ENCODE data around the gene SAMD8. TPM values are rescaled to one million over a fixed set of nuclear protein-coding genes. Genes with fewer than 3 reads are reported as not detected.
"Not testable (repeated sequence)": the region's sequence is repeated elsewhere in the genome, so short reads cannot be mapped to it uniquely, and the experiment has no call there.

The SAMD8 gene
- total RNA-seq, 2 donors from 2014 or later: 19.8 to 42.0 TPM

DNA sequence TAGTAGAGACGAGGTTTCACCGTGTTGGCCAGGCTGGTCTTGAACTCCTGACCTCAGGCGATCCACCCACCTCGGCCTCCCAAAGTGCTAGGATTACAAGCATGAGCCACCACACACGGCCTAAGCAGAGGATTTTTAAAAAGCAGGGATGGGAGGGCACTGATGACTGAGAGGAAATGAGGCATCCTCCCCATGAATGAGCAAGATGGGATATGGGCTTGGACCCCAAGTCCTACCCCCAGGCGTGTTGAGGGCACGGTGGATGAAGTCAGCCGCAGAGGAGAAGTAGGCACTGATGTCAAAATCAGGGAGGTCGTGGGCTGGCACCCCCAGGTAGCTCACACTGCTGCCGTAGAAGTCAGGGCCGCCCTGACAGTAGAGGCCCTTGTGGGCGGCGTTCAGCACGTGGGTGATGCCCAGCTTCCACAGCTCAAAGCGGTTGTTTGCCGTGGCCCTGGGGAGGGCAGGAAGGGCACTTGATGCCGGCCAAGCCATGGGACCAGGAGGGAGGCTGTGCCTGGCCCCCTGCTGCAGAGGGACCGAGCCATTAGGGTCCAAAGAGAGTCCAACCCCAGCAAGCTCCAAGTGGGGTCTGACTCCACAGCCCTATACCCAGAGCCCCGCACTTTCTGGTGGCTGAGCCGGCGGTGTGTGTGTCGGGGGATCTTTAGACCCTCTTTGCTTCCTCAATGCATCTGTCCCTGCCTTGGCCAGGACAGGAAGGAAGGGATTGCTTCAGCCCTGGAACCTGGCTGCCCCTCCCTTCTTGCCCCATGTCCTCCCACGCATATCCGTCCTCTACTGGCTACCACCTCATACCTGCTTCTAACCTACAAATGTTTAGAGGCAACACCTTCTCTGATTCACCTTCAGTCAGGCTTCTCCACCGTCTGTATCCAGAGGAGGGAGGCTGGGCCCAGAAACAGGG is 3.4 kb upstream of the SAMD8 start:
- H3K4me1 Mint-ChIP-seq: peaks cover 26% of the 10 kb centered on the region
- no peaks in the 10 kb centered on the region for H3K9me3 Mint-ChIP-seq
- peaks cover 15% of the 10 kb centered on the region for H3K36me3 Mint-ChIP-seq (ENCODE audit: low read depth)
- no peak for ATAC-seq (replicated peaks)
- H3K27me3 Mint-ChIP-seq: no peaks in the 10 kb centered on the region
- H3K4me3 Mint-ChIP-seq: no peak overlapping the region
- H3K27ac Mint-ChIP-seq: no peak overlapping the region

DNA sequence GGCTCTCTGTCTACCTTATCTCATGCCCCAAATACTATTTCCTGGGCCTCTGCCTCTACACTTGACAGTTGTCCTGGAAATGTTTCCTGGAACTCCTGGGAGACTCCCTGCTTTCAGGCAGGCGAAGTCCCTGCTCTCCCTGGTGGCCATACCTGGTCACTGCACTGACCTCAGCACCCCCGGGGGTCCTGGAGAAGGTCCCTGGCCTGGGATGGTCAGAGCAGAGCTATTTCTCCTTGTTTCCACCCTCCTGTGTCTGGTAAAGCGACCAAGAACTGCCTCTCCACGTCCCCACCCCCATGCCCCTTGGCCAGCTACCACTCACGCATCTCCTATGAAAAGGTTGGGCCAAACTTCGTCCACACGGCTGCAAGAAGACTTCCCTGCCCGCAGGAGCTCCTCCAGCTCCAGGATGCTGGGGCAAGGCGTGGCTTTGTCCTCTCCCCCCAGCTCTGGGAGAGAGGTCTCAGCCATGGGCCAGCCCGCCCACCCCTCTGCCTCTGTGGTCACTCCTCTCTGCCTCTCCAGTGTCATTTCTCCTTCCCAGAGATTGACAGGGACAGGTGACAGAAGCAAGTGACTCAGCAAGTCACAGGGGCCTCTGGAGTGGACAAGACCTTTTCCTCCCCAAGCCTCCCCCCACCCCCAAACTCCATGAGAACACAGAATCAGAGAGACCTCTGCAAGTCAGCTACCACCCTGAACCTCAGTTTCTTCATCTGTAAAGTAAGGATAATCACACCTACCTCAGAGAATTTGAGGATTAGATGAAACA is 2.6 kb upstream of the SAMD8 start:
- Mint-ChIP-seq H3K36me3 (ENCODE audit: low read depth) (peaks cover 23% of the 10 kb centered on the region), H3K4me1 (peaks cover 26% of the 10 kb centered on the region), H3K27me3 (no peaks in the 10 kb centered on the region), H3K4me3 (peak overlapping the region; percentile 98), H3K27ac (peak overlapping the region; percentile 99), H3K9me3 (no peaks in the 10 kb centered on the region)
- ATAC-seq (replicated peaks): no peak

GRCh38 chr10:75109459-75109778 is 2.0 kb upstream of the SAMD8 start:
- Mint-ChIP-seq H3K36me3 (ENCODE audit: low read depth) (peaks cover 27% of the 10 kb centered on the region), H3K4me3 (peak overlapping the region; percentile 98), H3K27me3 (no peaks in the 10 kb centered on the region), H3K4me1 (peaks cover 27% of the 10 kb centered on the region), H3K9me3 (no peaks in the 10 kb centered on the region), H3K27ac (peak overlapping the region; percentile 99)
- ATAC-seq (replicated peaks): no peak

GRCh38 chr10:75110006-75110632 is 1.3 kb upstream of the SAMD8 start:
- Mint-ChIP-seq H3K9me3 (no peaks in the 10 kb centered on the region), H3K27ac (peak overlapping the region; percentile 99), H3K27me3 (no peaks in the 10 kb centered on the region), H3K36me3 (ENCODE audit: low read depth) (peaks cover 34% of the 10 kb centered on the region), H3K4me3 (peak overlapping the region; percentile 98), H3K4me1 (peaks cover 31% of the 10 kb centered on the region)
- ATAC-seq (replicated peaks): no peak

GRCh38 chr10:75111907-75112679 is 637 bp downstream of the SAMD8 start:
- H3K27me3 Mint-ChIP-seq: no peaks in the 10 kb centered on the region
- peak overlapping the region; percentile 98 for H3K4me3 Mint-ChIP-seq
- no peaks in the 10 kb centered on the region for H3K9me3 Mint-ChIP-seq
- peaks cover 31% of the 10 kb centered on the region for H3K4me1 Mint-ChIP-seq
- H3K27ac Mint-ChIP-seq: peak overlapping the region; percentile 99
- peaks cover 34% of the 10 kb centered on the region for H3K36me3 Mint-ChIP-seq (ENCODE audit: low read depth)
- ATAC-seq (replicated peaks): peak; percentile 49

DNA sequence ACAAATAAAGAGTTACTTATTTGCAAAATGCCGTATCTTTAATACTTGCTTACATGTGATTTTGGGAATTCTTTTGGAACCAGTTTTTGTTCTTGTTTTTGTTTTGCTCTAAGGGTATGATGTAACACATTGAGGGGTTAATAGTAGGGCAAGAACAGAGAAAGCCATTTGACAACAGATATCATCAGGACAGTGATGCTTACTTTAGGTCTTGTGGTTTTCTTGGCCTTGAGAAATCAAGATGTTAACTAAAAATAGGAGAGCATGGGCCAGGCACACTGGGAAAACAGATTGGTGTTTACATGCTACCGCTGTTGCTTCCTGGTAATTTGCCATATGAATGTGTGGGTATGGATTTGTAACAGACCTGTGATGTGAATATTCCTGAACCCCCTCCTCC is 3.7 kb downstream of the SAMD8 start:
- H3K27ac Mint-ChIP-seq: peak overlapping the region; percentile 44
- H3K27me3 Mint-ChIP-seq: no peaks in the 10 kb centered on the region
- no peak for ATAC-seq (replicated peaks)
- H3K4me3 Mint-ChIP-seq: peak overlapping the region; percentile 98
- peaks cover 34% of the 10 kb centered on the region for H3K36me3 Mint-ChIP-seq (ENCODE audit: low read depth)
- peaks cover 22% of the 10 kb centered on the region for H3K4me1 Mint-ChIP-seq
- H3K9me3 Mint-ChIP-seq: no peaks in the 10 kb centered on the region

- H3K9me3 Mint-ChIP-seq; ATAC-seq (replicated peaks); H3K27me3 Mint-ChIP-seq: not testable (repeated sequence)
- Mint-ChIP-seq H3K36me3 (ENCODE audit: low read depth) (peaks cover 28% of the 10 kb centered on the region), H3K4me3 (peak overlapping the region; percentile 28), H3K27ac (peak overlapping the region; percentile 72), H3K4me1 (peaks cover 16% of the 10 kb centered on the region)
Observed at GRCh38 chr10:75116941-75117775, 5.7 kb downstream of the SAMD8 start.

DNA sequence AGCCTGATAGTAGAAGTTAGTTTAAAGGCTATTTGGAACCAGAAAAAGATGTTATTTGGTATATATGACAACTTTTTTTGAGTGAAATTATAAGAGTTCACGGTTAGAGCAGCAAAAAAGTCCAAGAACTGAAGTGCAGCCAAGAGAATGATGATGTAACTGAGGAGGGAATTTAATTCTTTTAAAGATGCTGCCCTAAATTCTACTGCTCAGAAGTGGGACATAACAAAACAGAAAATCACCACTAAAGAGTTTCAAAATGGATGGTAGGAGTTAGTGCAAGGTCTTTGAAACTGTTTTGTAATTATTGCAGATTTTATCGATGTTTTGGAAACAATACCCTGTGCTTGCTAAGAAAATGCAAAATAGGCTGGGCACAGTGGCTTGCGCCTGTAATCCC is 6.5 kb downstream of the SAMD8 start:
- Mint-ChIP-seq H3K4me1 (peaks cover 11% of the 10 kb centered on the region), H3K36me3 (ENCODE audit: low read depth) (peaks cover 19% of the 10 kb centered on the region), H3K4me3 (peak overlapping the region; percentile 28), H3K27ac (peak overlapping the region; percentile 72), H3K9me3 (no peaks in the 10 kb centered on the region), H3K27me3 (no peaks in the 10 kb centered on the region)
- peak; percentile 49 for ATAC-seq (replicated peaks)

DNA sequence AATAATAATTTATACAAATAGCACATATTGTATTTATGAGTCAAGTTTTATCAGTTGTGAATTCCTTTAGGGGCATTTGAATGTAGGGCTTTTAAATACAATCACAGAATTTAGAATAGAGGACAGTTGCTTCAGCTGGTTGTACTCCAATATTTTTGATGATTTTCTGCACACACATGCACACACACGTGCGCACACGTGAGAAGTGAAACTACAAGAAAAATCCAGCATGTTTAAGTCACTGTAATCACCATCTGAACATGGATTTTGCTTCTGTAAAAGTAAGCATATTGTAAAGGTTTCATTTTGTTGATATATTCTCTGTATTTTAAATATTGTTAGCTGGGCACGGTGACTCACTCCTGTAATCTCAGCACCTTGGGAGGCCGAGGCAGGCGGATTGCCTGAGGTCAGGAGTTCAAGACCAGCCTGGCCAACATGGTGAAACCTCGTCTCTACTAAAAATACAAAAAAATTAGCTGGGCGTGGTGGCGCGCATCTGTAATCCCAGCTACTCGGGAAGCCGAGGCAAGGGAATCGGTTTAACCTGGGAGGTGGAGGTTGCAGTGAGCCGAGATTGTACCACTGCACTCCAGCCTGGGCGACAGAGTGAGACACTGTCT is 8.1 kb downstream of the SAMD8 start:
- H3K9me3 Mint-ChIP-seq: not testable (repeated sequence)

DNA sequence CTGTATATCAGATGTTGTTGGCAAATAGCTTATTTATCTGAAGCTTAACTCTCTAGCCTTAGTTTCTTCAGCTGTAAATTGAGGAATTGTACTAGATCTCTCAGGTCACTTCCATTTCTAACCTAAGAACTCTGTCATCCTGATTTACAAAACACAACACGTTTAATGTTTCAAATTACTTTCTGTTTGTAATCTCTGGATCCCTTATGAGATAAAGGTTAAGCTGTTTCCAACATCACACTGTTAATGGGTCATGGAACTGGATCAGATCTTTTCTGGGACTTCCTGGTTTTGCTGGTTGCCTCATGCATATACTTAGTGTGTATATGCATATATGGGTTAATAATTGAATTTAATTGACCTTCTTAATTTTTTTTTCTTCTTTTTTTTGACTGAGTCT is 9.9 kb downstream of the SAMD8 start:
- Mint-ChIP-seq H3K27me3 (no peaks in the 10 kb centered on the region), H3K4me1 (peaks cover 6% of the 10 kb centered on the region), H3K4me3 (no peak overlapping the region), H3K36me3 (ENCODE audit: low read depth) (peaks cover 30% of the 10 kb centered on the region), H3K9me3 (no peaks in the 10 kb centered on the region), H3K27ac (no peak overlapping the region)
- no peak for ATAC-seq (replicated peaks)

More for the DNA sequence above, 8.1 kb downstream of the SAMD8 start:
- H3K36me3 Mint-ChIP-seq (ENCODE audit: low read depth): peaks cover 21% of the 10 kb centered on the region
- H3K27ac Mint-ChIP-seq; H3K4me3 Mint-ChIP-seq; H3K4me1 Mint-ChIP-seq; ATAC-seq (replicated peaks); H3K27me3 Mint-ChIP-seq: not testable (repeated sequence)

DNA sequence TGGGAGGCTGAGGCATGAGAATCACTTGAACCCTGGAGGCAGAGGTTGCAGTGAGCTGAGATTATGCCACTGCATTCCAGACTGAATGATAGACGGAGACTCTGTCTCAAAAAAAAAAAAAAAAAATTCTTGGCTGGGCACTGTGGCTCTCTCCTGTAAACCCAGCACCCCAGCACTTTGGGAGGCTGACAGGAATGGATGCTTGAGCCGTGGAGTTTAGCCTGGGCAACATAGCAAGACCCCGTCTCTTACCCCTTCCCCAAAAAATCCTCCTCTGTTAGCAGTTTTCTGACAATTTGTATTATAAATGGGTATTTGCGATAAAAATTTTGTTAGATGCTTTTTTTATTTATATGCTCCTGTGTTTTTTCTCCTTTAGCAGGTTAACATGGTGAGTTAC is 11.0 kb downstream of the SAMD8 start:
- peaks cover 35% of the 10 kb centered on the region for H3K36me3 Mint-ChIP-seq (ENCODE audit: low read depth)
- no peaks in the 10 kb centered on the region for H3K9me3 Mint-ChIP-seq
- H3K4me3 Mint-ChIP-seq: no peak overlapping the region
- H3K27me3 Mint-ChIP-seq: no peaks in the 10 kb centered on the region
- ATAC-seq (replicated peaks): no peak
- H3K27ac Mint-ChIP-seq: no peak overlapping the region
- H3K4me1 Mint-ChIP-seq: peaks cover 6% of the 10 kb centered on the region

- H3K27ac Mint-ChIP-seq: no peak overlapping the region
- peaks cover 37% of the 10 kb centered on the region for H3K36me3 Mint-ChIP-seq (ENCODE audit: low read depth)
- no peak overlapping the region for H3K4me3 Mint-ChIP-seq
- H3K9me3 Mint-ChIP-seq: no peaks in the 10 kb centered on the region
- no peaks in the 10 kb centered on the region for H3K27me3 Mint-ChIP-seq
- ATAC-seq (replicated peaks): no peak
- H3K4me1 Mint-ChIP-seq: no peaks in the 10 kb centered on the region
Observed at GRCh38 chr10:75123088-75123682, 11.7 kb downstream of the SAMD8 start.

GRCh38 chr10:75126277-75126676 is 14.8 kb downstream of the SAMD8 start:
- peaks cover 56% of the 10 kb centered on the region for H3K36me3 Mint-ChIP-seq (ENCODE audit: low read depth)
- no peak overlapping the region for H3K27ac Mint-ChIP-seq
- ATAC-seq (replicated peaks): no peak
- H3K4me3 Mint-ChIP-seq: no peak overlapping the region
- H3K4me1 Mint-ChIP-seq: no peaks in the 10 kb centered on the region
- no peaks in the 10 kb centered on the region for H3K27me3 Mint-ChIP-seq
- no peaks in the 10 kb centered on the region for H3K9me3 Mint-ChIP-seq

Measured in activated T-helper 17 cell treated with anti-CD3 and anti-CD28 coated beads, Interleukin-2, amount 50 U/mL, for 72 hours (primary cell).